ENCODE data around the gene PLEK.
"Not testable (repeated sequence)": the region's sequence is repeated elsewhere in the genome, so short reads cannot be mapped to it uniquely, and the experiment has no call there.

Gene PLEK

DNA sequence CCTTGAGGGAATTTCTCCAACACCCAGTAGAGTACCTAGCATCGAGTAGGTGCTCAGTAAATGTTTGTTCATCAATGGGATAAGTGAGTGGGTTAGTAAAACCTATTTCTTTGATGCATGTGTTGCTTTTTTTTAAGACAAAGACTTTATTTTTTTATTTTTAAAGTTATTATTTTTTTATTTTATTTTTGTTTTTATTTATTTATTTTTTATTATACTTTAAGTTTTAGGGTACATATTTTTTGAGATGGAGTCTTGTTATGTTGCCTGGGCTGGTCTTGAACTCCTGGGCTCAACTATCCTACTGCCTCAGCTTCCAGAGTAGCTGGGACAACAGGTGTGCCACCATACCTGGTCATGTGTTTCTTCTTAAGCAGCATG, 20.8 kb downstream of the PLEK start:
- DNase-seq: no peak

DNA sequence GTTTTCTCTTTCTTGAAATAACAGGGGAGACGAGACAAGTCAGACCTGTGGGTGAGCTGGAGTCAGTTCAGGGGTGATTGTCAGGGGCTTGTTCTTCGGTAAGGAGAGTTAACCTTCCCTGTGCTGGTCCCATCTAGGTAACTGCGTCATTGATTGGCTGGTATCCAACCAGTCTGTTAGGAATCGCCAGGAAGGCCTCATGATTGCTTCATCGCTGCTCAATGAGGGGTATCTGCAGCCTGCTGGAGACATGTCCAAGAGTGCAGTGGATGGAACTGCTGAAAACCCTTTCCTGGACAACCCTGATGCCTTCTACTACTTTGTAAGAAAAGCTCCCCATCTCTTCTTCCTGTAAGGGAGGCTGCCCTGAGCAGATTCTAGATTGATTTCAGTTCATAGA, 21.3 kb downstream of the PLEK start:
- DNase-seq: no peak

DNA sequence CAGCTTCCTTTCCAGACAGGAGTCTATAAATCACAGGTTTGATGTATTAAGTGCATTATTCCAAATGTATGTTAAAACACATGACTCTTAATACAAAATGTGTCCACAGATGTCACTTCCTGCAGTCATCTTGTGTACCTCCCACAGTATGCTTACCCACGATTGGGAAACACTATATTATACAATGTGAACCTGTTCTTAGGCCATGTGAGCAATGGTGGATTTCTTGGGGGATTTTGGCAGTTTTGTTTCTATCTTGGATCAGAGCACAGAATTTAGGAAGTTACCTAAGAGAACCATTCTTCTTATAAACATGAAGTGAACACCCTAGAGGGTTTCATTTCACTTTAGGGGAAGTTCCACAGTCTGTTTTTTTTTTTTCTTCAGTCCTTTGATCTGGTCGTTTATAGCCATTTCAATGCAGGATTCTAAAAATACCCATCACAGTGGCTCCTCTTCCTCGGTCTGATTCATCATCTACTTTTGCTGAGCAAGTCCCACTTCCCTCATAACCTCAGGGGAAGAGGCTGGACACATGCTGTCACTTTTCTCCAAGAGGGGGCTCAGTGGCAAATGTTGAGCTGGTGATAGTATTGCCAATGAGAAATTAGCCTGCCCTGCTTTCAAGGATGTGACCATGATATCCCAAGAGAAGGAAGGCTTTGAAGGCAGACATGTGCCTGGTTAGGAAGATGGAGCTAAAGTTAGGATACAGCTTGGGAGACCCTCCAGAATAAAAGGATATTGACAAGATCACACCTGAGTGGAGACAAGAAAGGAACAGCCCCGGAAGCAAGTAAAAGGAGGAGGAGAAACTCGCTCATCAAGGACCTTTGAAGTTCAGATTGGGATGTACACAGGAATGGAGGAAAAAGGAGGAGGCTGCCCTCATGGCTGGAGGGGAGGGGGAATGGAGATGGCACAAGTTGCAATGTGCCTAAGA, 22.6 kb downstream of the PLEK start:
- DNase-seq: no peak

DNA sequence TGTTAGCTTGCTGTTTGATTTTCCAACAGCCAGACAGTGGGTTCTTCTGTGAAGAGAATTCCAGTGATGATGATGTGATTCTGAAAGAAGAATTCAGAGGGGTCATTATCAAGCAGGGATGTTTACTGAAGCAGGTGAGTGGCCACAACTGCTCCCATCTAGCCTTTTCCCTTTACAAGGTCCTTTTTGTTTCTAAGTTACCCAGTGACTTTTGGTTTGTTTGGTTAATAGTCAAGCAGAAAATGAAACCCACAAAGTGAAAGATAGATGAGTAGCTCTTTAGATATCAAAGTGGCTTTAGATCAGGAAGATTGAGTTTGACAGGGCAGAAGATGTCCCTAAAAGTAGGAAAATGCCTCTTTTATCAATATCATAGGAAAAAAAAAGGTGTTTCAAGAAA, 23.3 kb downstream of the PLEK start:
- DNase-seq: no peak

DNA sequence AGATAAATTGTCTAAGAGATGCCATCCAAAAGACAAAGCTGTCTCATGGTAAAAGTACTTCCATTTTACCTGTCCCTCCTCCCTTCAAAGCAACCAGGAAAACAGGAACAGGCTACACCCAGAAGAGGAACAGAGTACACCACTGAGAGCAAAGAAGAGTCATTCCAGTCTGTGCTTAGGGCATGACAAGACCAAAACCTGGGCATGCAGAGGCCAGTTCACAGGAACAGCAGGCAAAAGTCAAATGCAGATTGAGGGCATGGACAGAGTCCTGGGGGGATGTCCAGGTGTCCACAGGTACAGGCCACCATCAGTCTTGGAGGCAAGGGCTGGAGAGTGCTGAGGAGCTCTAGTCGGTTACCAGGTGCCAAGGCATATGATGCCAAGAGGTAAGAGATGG, 23.7 kb downstream of the PLEK start:
- no peak for DNase-seq

DNA sequence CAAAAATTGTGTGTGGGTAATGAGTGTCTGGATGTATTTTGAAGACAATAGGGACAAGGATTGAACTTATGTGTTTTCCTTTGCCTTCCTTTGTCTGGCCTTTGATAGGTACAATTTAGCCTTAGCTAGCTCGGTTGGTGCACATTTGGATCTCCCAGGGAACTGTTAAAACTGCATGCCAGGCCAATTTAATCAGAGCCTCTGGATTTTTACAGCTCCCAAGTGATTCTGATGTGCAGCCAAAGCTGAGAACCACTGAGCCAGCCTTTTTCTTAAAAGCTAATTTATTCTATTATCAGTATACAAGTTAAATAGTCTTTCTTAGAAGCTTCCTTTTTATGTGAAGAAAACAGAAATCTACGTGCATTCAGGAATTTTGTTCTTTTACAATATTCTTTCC, 25.0 kb downstream of the PLEK start:
- DNase-seq: no peak

DNA sequence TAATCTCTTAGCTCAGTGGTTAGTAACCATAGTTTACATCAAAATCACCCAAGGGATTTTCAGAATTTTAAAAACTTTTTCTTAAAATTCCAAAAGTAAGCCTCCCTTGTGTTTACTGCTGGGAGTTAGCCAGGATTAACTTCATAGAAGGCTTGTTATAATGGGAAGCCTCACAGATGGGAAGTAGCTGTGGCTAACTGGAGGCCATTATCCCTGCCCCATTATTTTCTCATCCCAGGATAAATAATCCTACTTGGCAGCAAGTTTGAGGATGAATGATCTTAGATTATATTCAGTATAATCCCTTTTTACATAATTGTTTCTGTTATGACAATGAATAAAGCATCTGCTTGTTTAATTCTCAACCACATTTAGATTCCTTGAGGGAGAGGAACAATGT, 25.5 kb downstream of the PLEK start:
- DNase-seq: no peak

DNA sequence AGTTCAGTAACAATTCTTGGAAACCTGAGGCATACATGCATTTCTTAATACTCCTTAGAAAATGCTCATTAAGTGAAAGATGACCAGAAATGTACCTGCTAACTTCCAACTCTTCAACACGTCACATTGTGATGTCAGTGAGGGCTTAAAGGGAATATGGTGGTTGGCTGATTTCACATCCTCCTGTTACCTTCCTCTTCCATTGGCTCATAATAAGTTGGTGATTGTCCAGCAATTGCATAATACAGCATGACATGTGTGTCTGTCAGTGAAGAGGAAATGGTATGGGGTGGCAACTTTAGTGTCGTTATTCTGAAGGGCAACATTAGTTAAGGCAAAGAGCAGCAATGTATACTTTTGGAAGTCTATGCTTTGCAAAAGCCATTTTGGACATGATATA, 26.0 kb downstream of the PLEK start:
- DNase-seq: no peak

DNA sequence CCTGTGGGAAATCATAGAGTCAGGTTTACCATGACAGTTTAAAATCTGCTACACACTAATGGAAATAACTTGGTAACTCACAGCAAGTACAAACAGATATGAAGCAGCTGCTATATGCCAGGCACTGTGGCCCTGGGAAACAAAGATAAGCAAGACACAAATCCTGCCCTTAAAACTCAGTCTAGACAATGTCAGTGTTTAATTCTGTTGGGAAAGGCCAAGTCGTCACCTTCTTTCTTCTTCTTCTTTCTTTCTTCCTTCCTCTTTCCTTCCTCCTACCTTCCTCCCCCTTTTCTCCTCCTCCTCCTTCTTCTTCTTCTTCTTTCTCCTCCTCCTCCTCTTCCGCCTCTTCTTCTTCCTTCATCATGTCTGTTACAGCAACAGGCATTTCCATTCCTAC, 26.8 kb downstream of the PLEK start:
- no peak for DNase-seq

DNA sequence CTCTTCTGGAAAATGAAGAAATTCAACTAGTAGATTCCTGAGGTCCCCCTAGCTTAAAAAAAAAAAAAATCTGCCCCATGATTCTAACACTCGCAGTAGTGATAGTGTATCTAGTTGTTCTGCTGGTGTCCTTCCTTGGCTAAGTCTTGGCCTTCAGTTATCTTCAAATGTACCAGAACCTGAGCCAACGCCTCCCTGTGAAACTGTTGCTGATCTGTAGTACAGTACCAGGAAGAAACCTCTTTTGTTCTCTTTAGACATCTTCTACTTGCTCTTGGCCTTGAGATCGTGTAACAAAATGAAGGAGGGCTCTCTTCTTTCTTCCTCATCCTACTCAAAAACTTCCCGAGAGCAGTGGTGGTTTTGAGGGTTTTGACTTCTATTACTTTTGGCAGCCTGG, 31.0 kb downstream of the PLEK start:
- DNase-seq: no peak

DNA sequence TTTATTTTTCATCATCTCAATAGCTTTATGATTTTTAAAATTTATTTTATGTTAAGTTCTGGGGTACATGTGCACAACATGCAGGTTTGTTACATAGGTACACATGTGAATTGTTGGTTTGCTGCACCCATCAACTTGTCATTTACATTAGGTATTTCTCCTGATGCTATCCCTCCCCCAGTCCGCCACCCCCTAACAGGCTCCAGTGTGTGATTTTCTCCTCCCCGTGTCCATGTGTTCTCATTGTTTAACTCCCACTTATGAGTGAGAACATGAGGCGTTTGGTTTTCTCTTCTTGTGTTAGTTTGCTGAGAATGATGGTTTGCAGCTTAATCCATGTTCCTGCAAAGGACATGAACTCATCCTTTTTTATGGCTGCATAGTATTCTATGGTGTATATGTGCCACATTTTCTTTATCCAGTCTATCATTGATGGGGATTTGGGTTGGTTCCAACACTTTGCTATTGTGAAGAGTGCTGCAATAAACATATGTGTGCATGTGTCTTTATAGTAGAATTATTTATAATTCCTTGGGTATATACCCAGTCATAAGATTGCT, 32.7 kb downstream of the PLEK start:
- DNase-seq: not testable (repeated sequence)

DNA sequence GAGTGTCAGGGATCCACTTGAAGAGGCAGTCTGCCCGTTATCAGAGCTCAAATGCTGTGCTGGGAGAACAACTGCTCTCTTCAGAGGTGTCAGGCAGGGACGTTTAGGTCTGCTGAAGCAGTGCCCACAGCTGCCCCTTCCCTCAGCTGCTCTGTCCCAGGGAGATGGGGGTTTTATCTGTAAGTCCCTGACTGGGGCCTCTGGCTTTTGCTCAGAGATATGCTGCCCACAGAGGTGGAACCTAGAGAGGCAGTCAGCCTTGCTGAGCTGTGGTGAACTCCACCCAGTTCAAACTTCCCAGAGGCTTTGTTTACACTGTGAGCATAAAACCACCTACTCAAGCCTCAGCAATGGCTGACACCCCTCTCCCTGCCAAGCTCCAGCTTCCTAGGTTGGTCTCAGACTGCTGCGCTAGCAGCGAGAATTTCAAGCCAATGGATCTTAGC, 38.1 kb downstream of the PLEK start:
- DNase-seq: no peak

DNA sequence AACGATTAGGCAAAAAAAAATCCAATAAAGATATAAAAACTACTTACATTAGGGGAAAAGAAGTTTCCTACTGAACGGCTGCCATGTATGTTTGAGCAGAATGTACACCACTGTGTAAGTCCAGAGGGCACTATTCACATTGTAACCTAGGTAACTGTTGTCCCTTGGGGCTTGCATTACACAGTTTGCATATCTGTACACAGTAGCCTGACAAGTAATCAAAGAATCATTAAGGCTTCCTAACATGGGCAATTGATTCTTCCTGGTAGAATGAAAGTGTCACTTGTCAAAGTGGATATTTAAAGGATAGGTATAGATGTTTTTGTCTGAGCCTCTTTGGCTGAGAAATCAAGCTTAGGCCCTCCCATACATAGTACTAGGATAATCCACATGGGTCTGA, 39.1 kb downstream of the PLEK start:
- DNase-seq: no peak

DNA sequence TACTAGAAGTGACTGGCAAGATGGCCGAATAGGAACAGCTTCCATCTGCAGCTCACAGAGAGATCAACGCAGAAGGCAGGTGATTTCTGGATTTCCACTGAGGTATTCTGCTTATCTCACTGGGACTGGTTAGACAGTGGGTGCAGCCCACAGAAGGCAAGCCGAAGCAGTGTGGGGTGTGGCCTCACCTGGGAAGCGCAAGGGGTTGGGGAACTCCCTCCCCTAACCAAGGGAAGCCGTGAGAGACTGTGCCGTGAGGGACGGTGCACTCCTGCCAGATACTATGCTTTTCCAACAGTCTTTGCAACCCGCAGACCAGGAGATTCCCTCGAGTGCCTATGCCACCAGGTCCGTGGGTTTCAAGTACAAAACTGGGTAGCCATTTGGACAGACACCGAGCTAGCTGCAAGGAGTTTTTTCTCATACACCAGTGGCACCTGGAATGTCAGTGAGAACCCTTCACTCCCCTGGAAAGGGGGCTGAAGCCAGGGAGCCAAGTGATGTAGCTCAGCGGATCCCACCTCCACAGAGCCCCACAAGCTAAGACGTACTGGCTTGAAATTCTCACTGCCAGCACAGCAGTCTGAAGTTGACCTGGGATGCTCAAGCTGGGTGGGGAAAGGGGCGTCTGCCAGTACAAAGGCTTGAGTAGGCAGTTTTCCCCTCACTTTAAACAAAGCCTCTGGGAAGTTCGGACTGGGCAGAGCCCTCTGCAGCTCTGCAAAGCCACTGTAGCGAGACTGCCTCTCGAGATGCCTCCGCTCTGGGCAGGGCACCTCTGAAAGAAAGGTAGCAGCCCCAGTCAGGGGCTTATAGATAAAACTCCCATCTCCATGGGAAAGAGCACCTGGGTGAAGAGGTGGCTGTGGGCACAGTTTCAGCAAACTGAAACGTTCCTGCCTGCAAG, 40.1 kb downstream of the PLEK start:
- DNase-seq: no peak

DNA sequence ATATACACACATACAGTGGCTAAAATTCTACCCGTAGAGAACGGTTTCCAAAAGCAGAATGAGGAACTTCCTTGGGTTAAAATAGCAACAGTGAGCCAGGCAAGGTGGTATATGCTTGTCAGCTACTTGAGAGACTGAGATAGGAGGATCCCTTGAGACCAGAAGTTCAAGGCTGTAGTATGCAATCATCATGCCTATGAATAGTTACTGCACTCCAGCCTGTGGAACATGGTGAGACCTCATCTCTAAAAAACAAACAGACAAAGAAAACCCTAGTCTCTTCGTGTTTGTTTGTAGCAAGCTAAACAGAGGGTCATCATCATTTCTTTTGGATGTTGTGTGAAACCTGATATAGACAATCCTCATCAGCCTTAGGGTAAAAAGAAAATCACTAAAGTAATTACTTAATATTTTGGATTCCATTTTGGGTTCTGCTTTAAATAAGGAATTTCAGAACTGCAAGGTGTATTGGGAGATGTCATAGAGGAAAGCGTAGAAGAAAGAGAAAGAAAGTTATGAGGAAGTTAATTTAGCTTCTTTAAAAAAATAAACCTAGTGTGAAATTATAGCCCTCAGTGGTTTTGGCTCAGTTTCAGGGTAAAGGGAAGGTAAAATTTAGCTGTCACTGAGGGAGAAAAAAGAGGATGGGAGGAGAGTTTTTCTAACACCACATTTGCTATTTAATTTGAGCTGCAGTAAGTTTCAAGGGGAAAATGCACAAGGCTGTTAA, 46.5 kb downstream of the PLEK start:
- peak; percentile 63 for DNase-seq

DNA sequence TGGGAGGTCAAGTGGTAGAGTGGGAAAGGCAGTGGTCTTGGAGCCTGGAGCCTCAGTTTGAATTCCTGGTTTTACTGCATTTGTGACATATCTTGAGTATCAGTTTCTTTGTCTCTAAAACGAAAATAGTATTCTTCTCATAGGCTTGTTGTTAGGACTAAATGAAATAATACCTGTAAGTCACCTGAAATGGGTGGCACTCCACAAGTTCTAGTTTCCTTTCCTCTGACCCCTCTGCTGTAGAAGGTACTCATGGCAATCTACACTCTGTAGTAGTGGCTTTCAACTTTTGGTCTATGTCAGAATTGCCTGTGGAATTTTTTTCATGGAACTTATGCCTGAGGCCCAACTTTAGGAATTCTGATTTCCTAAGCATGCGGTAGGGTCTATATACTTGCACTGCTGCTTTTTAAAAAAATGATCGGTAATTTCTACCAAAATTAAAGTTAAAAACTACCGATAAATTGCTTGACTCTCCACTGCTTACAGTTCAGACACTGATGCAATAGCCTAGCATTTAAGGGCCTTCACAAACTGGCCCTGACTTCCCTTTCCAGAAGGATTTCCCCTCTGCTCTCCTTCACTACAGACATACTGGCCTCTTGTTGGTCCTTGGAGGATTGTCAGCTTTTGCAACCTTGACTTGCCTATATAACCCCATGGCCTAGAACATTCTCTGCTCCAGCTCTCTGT, 47.2 kb downstream of the PLEK start:
- DNase-seq: no peak

DNA sequence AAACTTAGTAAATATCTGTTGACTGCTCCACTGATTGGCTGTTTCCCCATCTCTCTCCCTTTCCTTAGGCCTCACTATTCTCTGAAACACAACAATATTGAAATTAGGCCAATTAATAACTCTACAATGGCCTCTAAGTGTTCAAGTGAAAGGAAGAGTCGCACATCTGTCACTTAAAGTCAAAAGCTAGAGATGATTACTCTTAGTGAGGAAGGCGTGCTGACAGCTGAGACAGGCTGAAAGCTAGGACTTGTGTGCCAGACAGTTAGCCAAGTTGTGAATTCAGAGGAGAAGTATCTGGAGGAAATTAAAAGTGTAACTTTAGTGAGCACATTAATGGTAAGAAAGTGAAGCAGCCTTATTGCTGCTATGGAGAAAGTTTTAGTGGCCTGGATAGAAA, 48.4 kb downstream of the PLEK start:
- no peak for DNase-seq

DNA sequence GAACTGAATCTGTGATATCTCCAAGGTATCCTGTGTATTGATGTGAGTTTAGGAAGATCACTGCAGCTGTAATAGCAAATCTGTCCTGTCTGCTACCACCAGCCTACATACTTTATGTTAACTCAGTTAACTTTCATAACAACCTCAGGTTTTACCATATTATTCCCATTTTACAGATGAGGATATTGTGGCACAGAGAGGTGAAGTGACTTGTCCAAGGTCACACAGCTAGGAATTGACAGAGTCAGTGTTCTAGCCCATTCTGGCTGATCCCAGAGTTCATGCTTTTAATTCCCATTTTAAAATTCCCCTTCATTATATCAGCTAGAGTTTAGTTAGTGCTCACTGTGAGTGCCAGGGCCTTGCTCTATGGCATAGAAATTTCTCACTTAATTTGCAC, 49.4 kb downstream of the PLEK start:
- DNase-seq: no peak

DNA sequence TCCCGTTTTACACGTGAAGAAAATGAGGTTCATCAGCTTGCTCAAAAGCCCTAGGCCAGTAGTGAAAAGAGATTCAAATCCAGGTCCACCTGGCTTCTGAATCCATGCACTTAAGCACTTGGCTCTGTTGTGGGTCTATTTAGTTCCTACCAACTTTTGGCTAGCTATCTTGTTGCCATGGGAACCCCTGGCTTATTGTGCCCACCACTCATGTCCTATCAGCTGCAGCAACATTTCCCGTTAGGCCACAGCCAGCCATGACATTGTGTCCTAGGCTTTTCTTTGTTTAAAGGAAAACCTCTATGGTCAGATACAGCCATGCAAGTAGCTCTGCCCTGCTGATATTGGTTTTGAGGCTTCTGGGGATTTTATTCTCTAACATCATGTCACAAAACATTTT, 49.8 kb downstream of the PLEK start:
- DNase-seq: no peak

DNA sequence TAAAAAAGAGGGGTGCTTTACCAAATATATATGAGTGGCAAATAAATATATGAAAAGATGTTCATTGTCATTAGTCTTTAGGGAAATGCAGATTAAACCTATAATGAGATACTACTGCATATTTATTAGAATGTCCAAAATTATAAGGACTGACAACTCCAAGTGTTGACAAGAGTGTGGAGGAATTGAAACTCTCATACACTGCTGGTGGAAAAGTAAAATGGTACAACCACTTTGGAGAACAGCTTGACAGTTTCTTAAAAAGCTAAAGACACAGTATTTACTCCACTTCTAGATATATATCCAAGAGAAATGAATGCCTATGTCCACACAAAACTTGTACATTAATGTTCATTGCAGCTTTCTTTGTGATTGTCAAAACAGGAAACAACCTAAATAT, 50.4 kb downstream of the PLEK start:
- no peak for DNase-seq

DNA sequence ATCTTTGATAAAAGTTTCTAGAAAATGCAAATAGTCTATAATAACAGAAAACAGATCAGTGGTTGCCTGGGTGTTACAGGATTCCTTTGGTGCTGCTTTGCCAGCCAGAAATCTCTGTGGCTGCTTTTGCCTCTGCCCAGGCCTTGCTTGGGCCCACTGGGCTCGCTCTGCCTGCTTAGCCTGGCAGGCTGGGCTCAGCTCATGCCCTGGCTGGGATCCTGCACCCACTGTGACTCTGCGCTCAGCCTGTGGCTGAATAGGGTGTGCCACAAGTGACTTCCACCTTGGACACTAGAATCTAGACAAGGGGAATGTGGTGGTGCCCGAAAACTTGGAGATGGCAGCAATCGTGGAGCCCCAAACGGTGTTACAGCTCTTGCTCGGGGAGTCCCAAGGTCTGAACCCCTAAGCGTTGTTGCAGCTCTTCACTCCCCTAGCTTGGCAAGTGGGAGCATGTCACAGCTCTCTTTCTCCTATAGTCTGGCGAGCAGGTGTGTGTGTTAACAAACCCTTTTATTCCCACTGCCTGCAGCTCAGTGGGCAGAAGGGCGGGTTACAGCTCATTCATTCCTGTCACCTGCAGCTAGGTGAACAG, 51.1 kb downstream of the PLEK start:
- DNase-seq: no peak

DNA sequence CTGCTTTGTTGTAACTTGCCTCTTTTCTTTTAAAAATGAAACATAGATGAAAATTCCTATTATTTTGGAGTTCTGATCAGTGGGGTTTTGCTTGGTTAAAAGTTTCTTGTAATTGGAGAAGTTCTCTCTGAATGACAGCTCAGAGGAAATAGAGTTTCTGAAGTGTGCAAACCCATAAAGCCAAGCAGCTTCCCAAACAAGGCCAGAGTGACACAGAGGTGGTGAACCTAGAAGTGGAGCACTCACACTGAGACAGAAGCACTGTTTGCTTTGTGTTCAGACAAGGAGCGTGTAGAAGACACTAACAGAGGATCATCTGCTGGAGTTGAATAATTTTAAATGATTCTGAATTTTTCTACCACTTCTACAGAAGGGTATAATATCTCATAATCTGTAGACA, 52.8 kb downstream of the PLEK start:
- DNase-seq: no peak
